Liver (tissue), 9 donors: ENCODE data around the gene CYP3A7. TPM values are rescaled to one million over a fixed set of nuclear protein-coding genes. Genes with fewer than 3 reads are reported as not detected.
"Not testable (repeated sequence)": the region's sequence is repeated elsewhere in the genome, so short reads cannot be mapped to it uniquely, and the experiment has no call there.

Experiments
- DNase-seq: peaks from one replicate; pipeline ENCODE4 v3.0.0-alpha.2; 2017; ENCODE audit warnings: low spot score
- H3K27ac ChIP-seq, 2 donors: one replicate each; pipeline ENCODE4 v1.7.0; 2013; ENCODE audit warnings: inconsistent platforms in 2 of 2, low read length in 2 of 2, control low read depth in 1 of 2, low read depth in 1 of 2, mild to moderate bottlenecking in 1 of 2
- H3K27me3 ChIP-seq, 4 donors: one replicate each; pipeline versions ENCODE4 v1.6.1 to v1.7.0; 2013; ENCODE audit warnings: low read length in 3 of 4, inconsistent platforms in 1 of 4, mild to moderate bottlenecking in 1 of 4, moderate library complexity in 1 of 4; ENCODE audit not compliant: control insufficient read depth in 4 of 4, insufficient read depth in 4 of 4
- H3K36me3 ChIP-seq, 4 donors: one replicate each; pipeline versions ENCODE4 v1.6.1 to v1.7.0; 2013; ENCODE audit warnings: low read length in 3 of 4, mild to moderate bottlenecking in 3 of 4, low read depth in 1 of 4, moderate library complexity in 1 of 4; ENCODE audit not compliant: control insufficient read depth in 4 of 4, insufficient read depth in 3 of 4
- H3K4me1 ChIP-seq, 4 donors: one replicate each; pipeline versions ENCODE4 v1.6.1 to v1.7.0; 2013; ENCODE audit warnings: low read length in 3 of 4, mild to moderate bottlenecking in 3 of 4, moderate library complexity in 1 of 4; ENCODE audit not compliant: control insufficient read depth in 4 of 4, insufficient read depth in 4 of 4
- H3K4me3 ChIP-seq, 3 donors: one replicate each; pipeline versions ENCODE4 v1.6.1 to v1.7.0; 2013; ENCODE audit warnings: low read length in 3 of 3, control low read depth in 1 of 3, low read depth in 1 of 3, mild to moderate bottlenecking in 1 of 3
- H3K9ac ChIP-seq, 2 donors: one replicate each; pipeline ENCODE4 v1.7.0; 2013; ENCODE audit warnings: low read length in 2 of 2, mild to moderate bottlenecking in 2 of 2, moderate library complexity in 2 of 2, control low read depth in 1 of 2, low read depth in 1 of 2
- H3K9me3 ChIP-seq, 4 donors: one replicate each; pipeline versions ENCODE4 v1.6.1 to v1.7.0; 2013; ENCODE audit warnings: low read length in 3 of 4; ENCODE audit not compliant: control insufficient read depth in 4 of 4
- EGR1 ChIP-seq, 2 donors: IDR thresholded peaks; 2 replicates each; pipeline ENCODE4 v1.6.1; 2016 to 2018; ENCODE audit warnings: antibody characterized with exemption in 2 of 2, low read depth in 2 of 2
- FOXA1 ChIP-seq: IDR thresholded peaks from 2 replicates; pipeline ENCODE4 v1.6.1; 2016; ENCODE audit warnings: antibody characterized with exemption
- FOXA2 ChIP-seq: IDR thresholded peaks from 2 replicates; pipeline ENCODE4 v1.6.1; 2016; ENCODE audit warnings: antibody characterized with exemption
- GABPA ChIP-seq, 2 donors: IDR thresholded peaks in 1 of 2; conservative IDR thresholded peaks in 1 of 2; 2 replicates each; pipeline ENCODE4 v1.6.1; 2016; ENCODE audit warnings: antibody characterized with exemption in 2 of 2, mild to moderate bottlenecking in 1 of 2, moderate library complexity in 1 of 2
- HNF4A ChIP-seq, 2 donors: conservative IDR thresholded peaks; 2 replicates each; pipeline ENCODE4 v1.6.1; 2016; ENCODE audit warnings: antibody characterized with exemption in 2 of 2, mild to moderate bottlenecking in 2 of 2
- HNF4G ChIP-seq: IDR thresholded peaks from 2 replicates; pipeline ENCODE4 v1.6.1; 2016; ENCODE audit warnings: antibody characterized with exemption
- JUND ChIP-seq, 2 donors: IDR thresholded peaks; 2 replicates each; pipeline ENCODE4 v1.6.1; 2016; ENCODE audit warnings: antibody characterized with exemption in 2 of 2
- NR2F2 ChIP-seq: IDR thresholded peaks from 2 replicates; pipeline ENCODE4 v1.6.1; 2016; ENCODE audit warnings: antibody characterized with exemption
- RAD21 ChIP-seq, 2 donors: IDR thresholded peaks; 2 replicates each; pipeline ENCODE4 v1.6.1; 2016; ENCODE audit warnings: antibody characterized with exemption in 2 of 2, mild to moderate bottlenecking in 2 of 2
- RXRA ChIP-seq, 2 donors: IDR thresholded peaks; 2 replicates each; pipeline ENCODE4 v1.6.1; 2017 to 2018; ENCODE audit warnings: antibody characterized with exemption in 2 of 2, mild to moderate bottlenecking in 1 of 2
- SP1 ChIP-seq: IDR thresholded peaks from 2 replicates; pipeline ENCODE4 v1.6.1; 2018; ENCODE audit warnings: antibody characterized with exemption, mild to moderate bottlenecking
- TAF1 ChIP-seq: conservative IDR thresholded peaks from 2 replicates; pipeline ENCODE4 v1.6.1; 2016; ENCODE audit warnings: antibody characterized with exemption, mild to moderate bottlenecking
- YY1 ChIP-seq: IDR thresholded peaks from 2 replicates; pipeline ENCODE4 v1.6.1; 2016; ENCODE audit warnings: antibody characterized with exemption, mild to moderate bottlenecking
- WGBS: extraction: QIAGEN DNeasy Blood & Tissue Kit; methylation state at CpG from one replicate; pipeline ENCODE4 v1.1.7; 2013; 5-methylcytosine and 5-hydroxymethylcytosine counted together
- polyA plus RNA-seq, 2 donors: library from polyadenylated mRNA; stranded (reverse) in 1 of 2; unstranded in 1 of 2; fragments of 200-250 nt in 1 of 2; fragments of >200 nt in 1 of 2; fragmentation: Nextera tagmentation in 1 of 2; extraction: Ambion mirVana in 1 of 2; gene quantifications; one replicate each; pipeline versions ENCODE4 v1.2.1 to v1.2.3, GENCODE V29; 2013 to 2015
- total RNA-seq, 2 donors: library from RNA; depleted of rRNA; stranded (reverse); fragments of >200 nt; gene quantifications; one replicate each; pipeline ENCODE4 v1.2.3, GENCODE V29; 2014
- TF ChIP-seq, protein P1 (sequence below): IDR thresholded peaks from 2 replicates; pipeline ENCODE4 v1.6.1; 2016; ENCODE audit warnings: antibody characterized with exemption, mild to moderate bottlenecking
- TF ChIP-seq, protein P2 (sequence below): IDR thresholded peaks from 2 replicates; pipeline ENCODE4 v1.6.1; 2016; ENCODE audit warnings: antibody characterized with exemption
- TF ChIP-seq, protein P3 (sequence below): fragments of 150-350 bp; IDR thresholded peaks from 2 replicates; pipeline ENCODE4 v1.5.1; 2017; ENCODE audit warnings: improper control_type of control experiment, low read depth, low read length; ENCODE audit not compliant: missing input control
- TF ChIP-seq, protein P4 (sequence below): IDR thresholded peaks from 2 replicates; pipeline ENCODE4 v1.6.1; 2016; ENCODE audit warnings: antibody characterized with exemption
- TF ChIP-seq, protein P5 (sequence below): IDR thresholded peaks from 2 replicates; pipeline ENCODE4 v1.6.1; 2016; ENCODE audit warnings: antibody characterized with exemption
- donor health status: healthy.
- donor health status: healthy.
- donor health status: healthy.
- donor health status: healthy.
- donor health status: healthy.

CYP3A7 gene
- total and polyA plus RNA-seq, 4 donors, result 36.1 to 2,448 (median 83.4) TPM

DNA sequence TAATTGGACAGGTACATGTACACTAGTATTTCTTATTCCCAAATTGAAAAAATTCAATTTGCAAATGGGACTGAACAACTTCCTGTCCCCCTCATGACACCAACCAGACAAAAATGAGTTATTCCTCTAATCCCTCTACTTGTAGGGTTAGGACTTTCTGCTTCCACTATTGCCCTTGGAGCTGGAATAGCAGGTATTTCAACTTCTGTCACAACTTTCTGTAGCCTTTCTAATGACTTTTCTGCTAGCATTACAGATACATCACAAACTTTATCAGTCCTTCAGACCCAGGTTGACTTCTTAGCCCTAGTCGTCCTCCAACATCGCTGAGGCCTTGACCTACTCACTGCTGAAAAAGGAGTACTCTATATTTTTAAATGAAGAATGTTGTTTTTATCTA is 6.4 kb downstream of the CYP3A7 start:
- no peak overlapping the region for H3K27ac ChIP-seq
- H3K4me1 ChIP-seq, result peaks cover 7 to 14% (median 9%) of the 10 kb centered on the region in 4 donors
- no peak for TF ChIP-seq YY1
- H3K4me3 ChIP-seq, result no peak overlapping the region
- WGBS, result 95% methylated on average over 2 of the region's 2 CpGs
- DNase-seq, result no peak
- no peak overlapping the region for H3K9ac ChIP-seq
- H3K27me3 ChIP-seq, result no peaks in the 10 kb centered on the region
- H3K36me3 ChIP-seq, result no peaks in the 10 kb centered on the region
- H3K9me3 ChIP-seq, result no peaks in the 10 kb centered on the region

DNA sequence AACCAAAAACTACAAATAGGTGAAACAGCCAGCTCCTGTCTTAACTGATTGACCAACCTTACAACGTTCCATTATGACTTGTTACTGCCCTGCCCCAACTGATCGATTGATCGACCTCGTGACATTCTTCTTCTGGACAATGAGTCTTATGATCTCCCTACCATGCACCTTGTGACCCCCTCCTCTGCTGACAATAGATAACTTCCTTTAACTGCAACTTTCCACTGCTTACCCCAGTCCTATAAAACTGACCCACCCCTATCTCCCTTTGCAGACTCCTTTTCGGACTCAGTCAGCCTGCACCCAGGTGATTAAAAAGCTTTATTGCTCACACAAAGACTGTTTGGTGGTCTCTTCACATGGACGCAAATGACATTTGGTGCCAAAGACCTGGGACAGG is 11.8 kb downstream of the CYP3A7 start:
- H3K36me3 ChIP-seq, result not testable (repeated sequence)
- 84% methylated on average over 6 of the region's 6 CpGs for WGBS

DNA sequence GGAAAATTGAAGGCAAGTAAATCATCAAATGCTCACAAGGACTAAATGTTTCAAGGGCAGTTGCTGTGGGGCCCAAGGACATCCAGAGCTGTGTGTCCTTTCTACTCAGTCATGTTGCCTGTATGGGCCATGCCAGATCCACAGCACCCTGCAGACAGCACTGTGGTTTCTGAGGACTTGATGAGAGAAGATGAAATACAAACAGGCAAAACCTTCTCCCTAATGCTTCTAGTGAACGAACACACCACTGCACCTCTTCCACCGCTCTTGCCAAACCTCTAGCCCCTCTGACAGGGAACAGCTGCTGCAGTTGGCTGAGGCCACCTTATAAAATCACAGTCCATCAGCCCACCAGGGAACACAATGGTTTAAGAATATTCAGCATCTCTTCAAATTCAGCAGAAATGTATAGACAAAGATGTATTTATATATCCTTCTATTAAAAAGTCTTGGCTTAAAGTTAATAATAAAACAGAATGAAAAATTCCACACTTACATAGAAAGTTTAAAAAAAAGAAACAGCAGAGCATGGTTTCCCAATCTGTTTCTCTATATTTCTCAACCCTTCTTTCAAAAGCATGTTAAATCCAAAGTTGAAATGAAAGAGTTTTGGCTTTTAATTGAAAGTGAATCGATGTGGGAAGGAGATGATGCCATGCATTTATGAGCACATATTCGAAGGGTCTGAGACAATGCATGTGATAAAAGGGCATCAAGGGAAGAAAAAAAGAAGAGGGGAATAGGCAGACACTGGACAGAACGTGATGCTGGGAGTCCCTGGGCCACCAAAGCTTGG is 14.0 kb downstream of the CYP3A7 start:
- no peak overlapping the region for H3K4me3 ChIP-seq
- H3K9ac ChIP-seq, result no peak overlapping the region
- no peaks in the 10 kb centered on the region for H3K9me3 ChIP-seq
- peak overlapping the region; percentile 74 to 85 for H3K27ac ChIP-seq
- TF ChIP-seq RXRA (IDR thresholded peaks at IDR 0.05) (peak; percentile 13 to 20), YY1 (no peak), EGR1 (IDR thresholded peaks at IDR 0.05; ENCODE audit: low read depth in 2 of 2) (no peak), GABPA (IDR thresholded peaks at IDR 0.05 in 1 of 2, conservative IDR thresholded peaks at IDR 0.05 in 1 of 2) (no peak), NR2F2 (no peak), FOXA1 (no peak), TAF1 (no peak), SP1 (peak; percentile 33), HNF4G (no peak), HNF4A (conservative IDR thresholded peaks at IDR 0.05) (peak; percentile 42 to 56), FOXA2 (no peak), JUND (IDR thresholded peaks at IDR 0.05) (no peak), RAD21 (IDR thresholded peaks at IDR 0.05) (peak in 1 of 2 donors; percentile 34)
- TF ChIP-seq, protein P1, sequence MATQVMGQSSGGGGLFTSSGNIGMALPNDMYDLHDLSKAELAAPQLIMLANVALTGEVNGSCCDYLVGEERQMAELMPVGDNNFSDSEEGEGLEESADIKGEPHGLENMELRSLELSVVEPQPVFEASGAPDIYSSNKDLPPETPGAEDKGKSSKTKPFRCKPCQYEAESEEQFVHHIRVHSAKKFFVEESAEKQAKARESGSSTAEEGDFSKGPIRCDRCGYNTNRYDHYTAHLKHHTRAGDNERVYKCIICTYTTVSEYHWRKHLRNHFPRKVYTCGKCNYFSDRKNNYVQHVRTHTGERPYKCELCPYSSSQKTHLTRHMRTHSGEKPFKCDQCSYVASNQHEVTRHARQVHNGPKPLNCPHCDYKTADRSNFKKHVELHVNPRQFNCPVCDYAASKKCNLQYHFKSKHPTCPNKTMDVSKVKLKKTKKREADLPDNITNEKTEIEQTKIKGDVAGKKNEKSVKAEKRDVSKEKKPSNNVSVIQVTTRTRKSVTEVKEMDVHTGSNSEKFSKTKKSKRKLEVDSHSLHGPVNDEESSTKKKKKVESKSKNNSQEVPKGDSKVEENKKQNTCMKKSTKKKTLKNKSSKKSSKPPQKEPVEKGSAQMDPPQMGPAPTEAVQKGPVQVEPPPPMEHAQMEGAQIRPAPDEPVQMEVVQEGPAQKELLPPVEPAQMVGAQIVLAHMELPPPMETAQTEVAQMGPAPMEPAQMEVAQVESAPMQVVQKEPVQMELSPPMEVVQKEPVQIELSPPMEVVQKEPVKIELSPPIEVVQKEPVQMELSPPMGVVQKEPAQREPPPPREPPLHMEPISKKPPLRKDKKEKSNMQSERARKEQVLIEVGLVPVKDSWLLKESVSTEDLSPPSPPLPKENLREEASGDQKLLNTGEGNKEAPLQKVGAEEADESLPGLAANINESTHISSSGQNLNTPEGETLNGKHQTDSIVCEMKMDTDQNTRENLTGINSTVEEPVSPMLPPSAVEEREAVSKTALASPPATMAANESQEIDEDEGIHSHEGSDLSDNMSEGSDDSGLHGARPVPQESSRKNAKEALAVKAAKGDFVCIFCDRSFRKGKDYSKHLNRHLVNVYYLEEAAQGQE, result no peak
- TF ChIP-seq, protein P2, sequence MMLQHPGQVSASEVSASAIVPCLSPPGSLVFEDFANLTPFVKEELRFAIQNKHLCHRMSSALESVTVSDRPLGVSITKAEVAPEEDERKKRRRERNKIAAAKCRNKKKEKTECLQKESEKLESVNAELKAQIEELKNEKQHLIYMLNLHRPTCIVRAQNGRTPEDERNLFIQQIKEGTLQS, result peak; percentile 41
- TF ChIP-seq, protein P3, sequence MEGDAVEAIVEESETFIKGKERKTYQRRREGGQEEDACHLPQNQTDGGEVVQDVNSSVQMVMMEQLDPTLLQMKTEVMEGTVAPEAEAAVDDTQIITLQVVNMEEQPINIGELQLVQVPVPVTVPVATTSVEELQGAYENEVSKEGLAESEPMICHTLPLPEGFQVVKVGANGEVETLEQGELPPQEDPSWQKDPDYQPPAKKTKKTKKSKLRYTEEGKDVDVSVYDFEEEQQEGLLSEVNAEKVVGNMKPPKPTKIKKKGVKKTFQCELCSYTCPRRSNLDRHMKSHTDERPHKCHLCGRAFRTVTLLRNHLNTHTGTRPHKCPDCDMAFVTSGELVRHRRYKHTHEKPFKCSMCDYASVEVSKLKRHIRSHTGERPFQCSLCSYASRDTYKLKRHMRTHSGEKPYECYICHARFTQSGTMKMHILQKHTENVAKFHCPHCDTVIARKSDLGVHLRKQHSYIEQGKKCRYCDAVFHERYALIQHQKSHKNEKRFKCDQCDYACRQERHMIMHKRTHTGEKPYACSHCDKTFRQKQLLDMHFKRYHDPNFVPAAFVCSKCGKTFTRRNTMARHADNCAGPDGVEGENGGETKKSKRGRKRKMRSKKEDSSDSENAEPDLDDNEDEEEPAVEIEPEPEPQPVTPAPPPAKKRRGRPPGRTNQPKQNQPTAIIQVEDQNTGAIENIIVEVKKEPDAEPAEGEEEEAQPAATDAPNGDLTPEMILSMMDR, result no peak
- TF ChIP-seq, protein P4, sequence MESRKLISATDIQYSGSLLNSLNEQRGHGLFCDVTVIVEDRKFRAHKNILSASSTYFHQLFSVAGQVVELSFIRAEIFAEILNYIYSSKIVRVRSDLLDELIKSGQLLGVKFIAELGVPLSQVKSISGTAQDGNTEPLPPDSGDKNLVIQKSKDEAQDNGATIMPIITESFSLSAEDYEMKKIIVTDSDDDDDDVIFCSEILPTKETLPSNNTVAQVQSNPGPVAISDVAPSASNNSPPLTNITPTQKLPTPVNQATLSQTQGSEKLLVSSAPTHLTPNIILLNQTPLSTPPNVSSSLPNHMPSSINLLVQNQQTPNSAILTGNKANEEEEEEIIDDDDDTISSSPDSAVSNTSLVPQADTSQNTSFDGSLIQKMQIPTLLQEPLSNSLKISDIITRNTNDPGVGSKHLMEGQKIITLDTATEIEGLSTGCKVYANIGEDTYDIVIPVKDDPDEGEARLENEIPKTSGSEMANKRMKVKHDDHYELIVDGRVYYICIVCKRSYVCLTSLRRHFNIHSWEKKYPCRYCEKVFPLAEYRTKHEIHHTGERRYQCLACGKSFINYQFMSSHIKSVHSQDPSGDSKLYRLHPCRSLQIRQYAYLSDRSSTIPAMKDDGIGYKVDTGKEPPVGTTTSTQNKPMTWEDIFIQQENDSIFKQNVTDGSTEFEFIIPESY, result no peak
- TF ChIP-seq, protein P5, sequence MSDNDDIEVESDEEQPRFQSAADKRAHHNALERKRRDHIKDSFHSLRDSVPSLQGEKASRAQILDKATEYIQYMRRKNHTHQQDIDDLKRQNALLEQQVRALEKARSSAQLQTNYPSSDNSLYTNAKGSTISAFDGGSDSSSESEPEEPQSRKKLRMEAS, result no peak
- H3K27me3 ChIP-seq, result no peaks in the 10 kb centered on the region
- DNase-seq, result no peak
- WGBS, result 57% methylated on average over 5 of the region's 5 CpGs
- H3K4me1 ChIP-seq, result peaks cover 0 to 19% (median 11%) of the 10 kb centered on the region in 4 donors
- peaks cover 0 to 8% (median 0%) of the 10 kb centered on the region in 4 donors for H3K36me3 ChIP-seq

More for the DNA sequence above, 11.8 kb downstream of the CYP3A7 start:
- peaks cover 0 to 19% (median 11%) of the 10 kb centered on the region in 4 donors for H3K4me1 ChIP-seq
- not testable (repeated sequence) for H3K4me3 ChIP-seq, H3K27ac ChIP-seq, H3K9ac ChIP-seq, DNase-seq, H3K27me3 ChIP-seq, H3K9me3 ChIP-seq
